Fibroblast of the conjunctiva (primary cell): ENCODE data around the gene CPD.

ENCODE experiments used
- DNase-seq: peaks from one replicate; pipeline ENCODE4 v3.0.0-alpha.2; 2010; ENCODE audit warnings: low read depth

CPD gene

GRCh38 chr17:30354701-30355100, 24.0 kb upstream of the CPD start:
- DNase-seq: no peak

- DNase-seq: no peak
Observed at GRCh38 chr17:30357476-30357875, 21.3 kb upstream of the CPD start.

GRCh38 chr17:30358055-30358760, 20.5 kb upstream of the CPD start:
- DNase-seq: no peak

GRCh38 chr17:30360086-30360808, 18.5 kb upstream of the CPD start:
- no peak for DNase-seq

GRCh38 chr17:30361766-30362279, 16.9 kb upstream of the CPD start:
- DNase-seq: no peak

GRCh38 chr17:30363715-30364202, 15.0 kb upstream of the CPD start:
- no peak for DNase-seq

GRCh38 chr17:30366536-30366935, 12.2 kb upstream of the CPD start:
- DNase-seq: no peak

GRCh38 chr17:30368912-30369720, 9.6 kb upstream of the CPD start:
- no peak for DNase-seq

- DNase-seq: no peak
Observed at GRCh38 chr17:30369995-30370394, 8.7 kb upstream of the CPD start.

- no peak for DNase-seq
Observed at GRCh38 chr17:30372755-30373154, 6.0 kb upstream of the CPD start.

- DNase-seq: no peak
Observed at GRCh38 chr17:30375661-30376060, 3.1 kb upstream of the CPD start.

GRCh38 chr17:30376621-30377452, 1.9 kb upstream of the CPD start:
- DNase-seq: peak; percentile 67

- no peak for DNase-seq
Observed at GRCh38 chr17:30377574-30378240, 1.0 kb upstream of the CPD start.

GRCh38 chr17:30378241-30378824, 394 bp upstream of the CPD start:
- no peak for DNase-seq

GRCh38 chr17:30379303-30379902, 676 bp downstream of the CPD start:
- DNase-seq: no peak

GRCh38 chr17:30379903-30380381, 1.2 kb downstream of the CPD start:
- no peak for DNase-seq

GRCh38 chr17:30380643-30381339, 2.1 kb downstream of the CPD start:
- no peak for DNase-seq

GRCh38 chr17:30381340-30381659, 2.6 kb downstream of the CPD start:
- DNase-seq: no peak

- no peak for DNase-seq
Observed at GRCh38 chr17:30382345-30382744, 3.6 kb downstream of the CPD start.
